Keratinocyte (primary cell): ENCODE results near the gene HGFAC. TPM values are rescaled to one million over a fixed set of nuclear protein-coding genes. Genes with fewer than 3 reads are reported as not detected.

Experiments used
- DNase-seq: peaks from one replicate; pipeline ENCODE4 v3.0.0-alpha.2; 2011; ENCODE audit warnings: low read depth, missing footprints, low spot score
- FAIRE-seq: peaks from 2 replicates; lab custom pipeline; 2011; peaks lifted over from hg19 to GRCh38; lab: Jason Lieb, UNC
- H2AFZ ChIP-seq: 2 replicates; pipeline ENCODE4 v1.6.0; 2012; ENCODE audit warnings: low read length, control low read depth, inconsistent platforms; ENCODE audit not compliant: control insufficient read depth
- H3K27ac ChIP-seq: 2 replicates; pipeline ENCODE4 v1.5.1; 2011; ENCODE audit warnings: low read length; ENCODE audit not compliant: control insufficient read depth, insufficient read depth
- H3K27me3 ChIP-seq: 3 replicates; pipeline ENCODE4 v1.6.0; 2011; ENCODE audit warnings: low read length; ENCODE audit not compliant: control insufficient read depth, insufficient read depth; ENCODE audit errors: extremely low read depth
- H3K36me3 ChIP-seq, 2 experiments: 2 replicates in 1 of 2; 3 replicates in 1 of 2; pipeline ENCODE4 v1.5.1; 2011; ENCODE audit warnings: low read length in 2 of 2, mild to moderate bottlenecking in 1 of 2; ENCODE audit not compliant: control insufficient read depth in 2 of 2, insufficient read depth in 2 of 2; ENCODE audit errors: extremely low read depth in 1 of 2
- H3K4me1 ChIP-seq: 3 replicates; pipeline ENCODE4 v1.5.1; 2011; ENCODE audit warnings: low read length; ENCODE audit not compliant: control insufficient read depth, insufficient read depth; ENCODE audit errors: extremely low read depth
- H3K4me2 ChIP-seq: 3 replicates; pipeline ENCODE4 v1.6.0; 2011; ENCODE audit warnings: low read depth, low read length; ENCODE audit not compliant: control insufficient read depth, insufficient read depth; ENCODE audit errors: extremely low read depth
- H3K4me3 ChIP-seq, 3 experiments: fragments of 200-600 bp in 1 of 3; sonication (generic) in 1 of 3; 2 replicates in 2 of 3; 3 replicates in 1 of 3; pipeline ENCODE4 v1.5.1; 2011 to 2016; ENCODE audit warnings: low read length in 3 of 3, mild to moderate bottlenecking in 3 of 3, control low read depth in 2 of 3, inconsistent platforms in 1 of 3, low read depth in 1 of 3, mixed read lengths in 1 of 3, mixed run types in 1 of 3, moderate library complexity in 1 of 3; ENCODE audit not compliant: control insufficient read depth in 2 of 3, insufficient read depth in 2 of 3; ENCODE audit errors: extremely low read depth in 1 of 3
- H3K79me2 ChIP-seq: 2 replicates; pipeline ENCODE4 v1.6.0; 2012; ENCODE audit warnings: low read length; ENCODE audit not compliant: control insufficient read depth, insufficient read depth
- H3K9ac ChIP-seq: 3 replicates; pipeline ENCODE4 v1.6.0; 2011; ENCODE audit warnings: low read length; ENCODE audit not compliant: control insufficient read depth, insufficient read depth; ENCODE audit errors: extremely low read depth
- H3K9me1 ChIP-seq: 3 replicates; pipeline ENCODE4 v1.6.0; 2011; ENCODE audit warnings: low read length; ENCODE audit not compliant: control insufficient read depth, insufficient read depth; ENCODE audit errors: extremely low read depth
- H3K9me3 ChIP-seq: 2 replicates; pipeline ENCODE4 v1.5.1; 2012; ENCODE audit warnings: low read depth, low read length; ENCODE audit not compliant: control insufficient read depth
- H4K20me1 ChIP-seq: 3 replicates; pipeline ENCODE4 v1.6.0; 2011; ENCODE audit warnings: low read length; ENCODE audit not compliant: control insufficient read depth, insufficient read depth; ENCODE audit errors: extremely low read depth
- CTCF ChIP-seq, 3 experiments: IDR thresholded peaks in 1 of 3; conservative IDR thresholded peaks in 1 of 3; optimal IDR thresholded peaks in 1 of 3; 2 replicates in 2 of 3; 3 replicates in 1 of 3; pipeline versions ENCODE3 to v1.5.1; 2011; ENCODE audit warnings: low read length in 3 of 3, mild to moderate bottlenecking in 3 of 3, moderate library complexity in 2 of 3, control low read depth in 1 of 3, inconsistent platforms in 1 of 3; ENCODE audit not compliant: insufficient read depth in 2 of 3; ENCODE audit errors: extremely low read depth in 1 of 3
- EZH2 ChIP-seq: IDR thresholded peaks from one replicate; pipeline ENCODE4 v1.6.1; 2012; ENCODE audit warnings: inconsistent platforms, mild to moderate bottlenecking, low read length, moderate library complexity
- dilution Hi-C: fragments of 300-500 bp; cut with MboI; formaldehyde crosslinking; loops from one replicate; pipeline ENCODE4 v1.7.0; 2020; ENCODE audit warnings: low sequenced_read_pairs; ENCODE audit not compliant: extremely low pct_ligation_motif_present
- polyA plus RNA-seq, 5 experiments: library from polyadenylated mRNA; depleted of rRNA in 3 of 5; stranded (reverse) in 3 of 5; stranded (forward) in 1 of 5; unstranded in 1 of 5; fragments of >200 nt; gene quantifications; 1 replicate in 1 of 5; 2 replicates in 3 of 5; 3 replicates in 1 of 5; pipeline versions ENCODE4 v1.2.1 to v1.2.3, GENCODE V29; 2011 to 2012; ENCODE audit warnings: missing spikeins in 2 of 5, low read depth in 1 of 5, low replicate concordance in 1 of 5

The HGFAC gene
- polyA plus RNA-seq, 1 donor (not counting 4 experiments of a cell fraction or from before 2014, with no cell fraction given), result not detected

DNA sequence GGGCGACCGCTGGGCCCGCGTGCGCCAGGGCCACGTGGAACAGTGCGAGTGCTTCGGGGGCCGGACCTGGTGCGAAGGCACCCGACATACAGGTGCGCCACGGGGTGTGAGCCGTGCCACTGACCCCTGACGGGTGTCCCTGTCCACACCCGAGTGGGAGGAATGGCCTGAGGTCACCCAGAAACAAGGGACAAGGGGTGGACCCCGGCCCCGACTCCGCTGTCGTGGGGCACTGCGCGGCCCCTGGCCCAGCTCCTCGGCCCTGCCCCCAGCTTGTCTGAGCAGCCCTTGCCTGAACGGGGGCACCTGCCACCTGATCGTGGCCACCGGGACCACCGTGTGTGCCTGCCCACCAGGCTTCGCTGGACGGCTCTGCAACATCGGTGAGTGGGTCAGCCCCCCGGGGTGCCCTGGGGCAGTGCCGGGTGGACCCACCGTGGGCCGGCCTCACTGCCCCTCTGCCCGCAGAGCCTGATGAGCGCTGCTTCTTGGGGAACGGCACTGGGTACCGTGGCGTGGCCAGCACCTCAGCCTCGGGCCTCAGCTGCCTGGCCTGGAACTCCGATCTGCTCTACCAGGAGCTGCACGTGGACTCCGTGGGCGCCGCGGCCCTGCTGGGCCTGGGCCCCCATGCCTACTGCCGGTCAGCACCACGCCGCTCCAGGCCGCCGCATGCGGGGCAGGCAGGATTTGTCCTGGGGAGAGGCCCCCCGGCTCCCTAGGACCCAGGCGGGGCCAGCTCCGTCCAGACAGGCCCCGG lies 2.8 kb downstream of the HGFAC start:
- dilution Hi-C loops, result no loop called here
- no peak for DNase-seq
- peaks cover 12% of the 10 kb centered on the region for H3K4me1 ChIP-seq
- H3K27ac ChIP-seq, result no peak overlapping the region
- no peak overlapping the region for H2AFZ ChIP-seq
- TF ChIP-seq CTCF (optimal IDR thresholded peaks at IDR 0.05 in 1 of 3, IDR thresholded peaks at IDR 0.05 in 1 of 3, conservative IDR thresholded peaks at IDR 0.05 in 1 of 3; ENCODE audit: extremely low read depth in 1 of 3, insufficient read depth in 2 of 3, low read length in 3 of 3) (no peak), EZH2 (no peak)
- no peaks in the 10 kb centered on the region for H3K9me3 ChIP-seq
- H3K79me2 ChIP-seq, result no peaks in the 10 kb centered on the region
- no peaks in the 10 kb centered on the region for H3K36me3 ChIP-seq
- H3K27me3 ChIP-seq, result no peaks in the 10 kb centered on the region
- no peaks in the 10 kb centered on the region for H4K20me1 ChIP-seq
- no peak overlapping the region for H3K4me3 ChIP-seq
- H3K4me2 ChIP-seq, result no peak overlapping the region
- no peak overlapping the region for H3K9ac ChIP-seq
- FAIRE-seq, result no peak
- H3K9me1 ChIP-seq, result no peaks in the 10 kb centered on the region

DNA sequence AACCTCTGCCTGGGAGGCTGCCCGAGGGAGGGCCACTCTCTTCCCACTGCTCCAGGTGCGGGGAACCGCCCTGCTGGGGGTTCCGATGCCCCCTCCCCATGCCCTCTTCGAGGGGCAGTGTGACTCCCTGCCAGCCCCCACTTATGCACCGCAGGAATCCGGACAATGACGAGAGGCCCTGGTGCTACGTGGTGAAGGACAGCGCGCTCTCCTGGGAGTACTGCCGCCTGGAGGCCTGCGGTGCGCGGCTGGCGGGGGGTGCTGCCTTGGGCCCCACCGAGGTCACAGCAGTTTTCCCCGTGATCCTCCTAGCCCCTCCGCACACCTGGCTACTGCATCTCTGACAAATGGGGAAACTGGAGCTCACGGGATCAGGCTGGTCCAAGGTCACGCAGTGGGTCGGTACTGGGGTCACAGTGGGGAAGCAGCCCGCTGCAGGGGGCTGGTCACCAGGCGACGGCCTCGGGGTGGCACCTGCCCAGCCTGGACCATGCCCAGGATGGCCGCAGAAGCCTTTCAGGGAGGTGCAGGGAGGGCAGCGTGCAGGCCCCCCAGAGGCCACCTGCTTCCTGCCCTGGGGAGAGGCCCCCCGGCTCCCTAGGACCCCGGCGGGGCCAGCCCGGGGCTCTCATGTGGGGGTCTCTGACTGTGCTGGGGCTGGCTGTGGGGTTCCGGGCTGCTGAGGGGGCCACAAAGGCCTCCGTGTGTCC lies 3.5 kb downstream of the HGFAC start:
- Histone ChIP-seq H2AFZ (no peak overlapping the region), H3K4me3 (no peak overlapping the region), H3K27ac (no peak overlapping the region), H3K9me3 (no peaks in the 10 kb centered on the region), H3K27me3 (no peaks in the 10 kb centered on the region), H3K36me3 (no peaks in the 10 kb centered on the region), H3K79me2 (no peaks in the 10 kb centered on the region), H3K9me1 (no peaks in the 10 kb centered on the region), H3K9ac (no peak overlapping the region), H3K4me1 (peaks cover 6% of the 10 kb centered on the region), H3K4me2 (no peak overlapping the region), H4K20me1 (no peaks in the 10 kb centered on the region)
- dilution Hi-C loops, result no loop called here
- FAIRE-seq, result no peak
- TF ChIP-seq EZH2 (no peak), CTCF (optimal IDR thresholded peaks at IDR 0.05 in 1 of 3, IDR thresholded peaks at IDR 0.05 in 1 of 3, conservative IDR thresholded peaks at IDR 0.05 in 1 of 3; ENCODE audit: extremely low read depth in 1 of 3, insufficient read depth in 2 of 3, low read length in 3 of 3) (no peak)
- DNase-seq, result no peak
